NCI-H345 (cell line): ENCODE results near the gene FANCB.

Source experiments
- DNase-seq: peaks from one replicate; lab custom pipeline; 2025; lab: John Stamatoyannopoulos, UW

The FANCB gene

DNA sequence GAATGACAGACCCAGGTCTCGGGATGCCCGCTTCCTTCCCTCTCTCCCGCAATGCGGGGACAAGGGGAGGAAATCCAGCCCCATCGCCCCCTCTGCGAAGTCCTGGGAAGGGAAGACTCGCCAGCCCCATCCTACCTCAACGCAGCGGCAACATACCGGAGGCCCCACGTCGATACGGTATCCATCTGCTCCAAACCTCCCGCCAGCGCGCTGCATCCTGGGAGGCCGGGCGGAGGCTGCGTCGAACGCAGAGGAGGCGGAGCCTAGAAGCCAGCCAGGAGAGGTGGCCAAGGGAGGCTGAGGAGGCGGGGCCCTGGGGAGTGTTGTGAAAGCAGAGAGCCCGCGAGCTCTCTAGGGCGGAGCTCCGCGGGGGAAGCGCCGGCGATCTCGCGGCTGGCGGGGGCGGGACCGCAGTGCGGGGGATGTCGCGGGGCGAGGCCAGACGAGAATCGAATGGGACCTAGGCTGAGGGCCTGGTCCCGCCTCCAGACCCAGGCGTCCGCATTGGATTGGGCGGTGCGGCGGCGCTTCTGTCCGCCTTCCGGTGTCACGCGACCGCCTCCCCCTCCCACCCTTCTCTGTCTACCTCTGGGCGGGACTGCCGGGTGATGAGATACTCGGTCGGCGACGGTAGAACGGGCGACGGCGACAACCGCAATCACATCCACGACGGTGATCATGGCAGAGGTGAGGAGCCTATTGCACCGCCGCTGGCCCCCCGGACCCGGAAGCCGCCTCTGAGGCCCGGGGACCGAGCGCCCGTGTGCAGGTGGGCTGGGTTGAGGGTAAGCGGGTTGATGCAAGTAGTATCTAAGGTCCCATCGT lies at the start of gene FANCB, which contains the start of gene MOSPD2:
TSS of gene FANCB (minus strand) at position 219 of the 825 bp plus-strand sequence. CDS start 7,559 bp downstream, outside the sequence.
TSS of gene MOSPD2 (plus strand) at position 571 of the 825 bp plus-strand sequence. CDS start at position 679, 108 bp downstream.
- DNase-seq: peak; percentile 97

DNA sequence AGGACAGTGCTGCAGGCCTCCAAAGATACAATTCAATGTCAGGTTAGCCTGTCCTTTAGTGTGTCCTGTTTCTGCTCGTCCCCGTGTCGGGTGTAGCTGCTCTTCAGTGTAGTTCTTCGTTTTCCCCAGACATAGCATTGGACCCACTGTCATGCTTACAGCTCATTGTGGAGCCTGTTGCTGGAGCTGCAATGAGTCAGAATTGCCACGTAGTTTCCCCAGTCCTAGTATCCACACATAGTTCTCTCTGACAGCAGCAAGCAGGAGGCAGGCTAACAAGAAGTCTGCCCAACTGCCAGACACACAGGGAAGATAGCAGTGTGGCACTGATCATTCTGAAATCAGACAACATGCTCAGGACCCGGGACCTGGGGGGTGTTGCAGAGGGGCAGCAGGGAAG lies 49.6 kb upstream of the FANCB start:
- no peak for DNase-seq

DNA sequence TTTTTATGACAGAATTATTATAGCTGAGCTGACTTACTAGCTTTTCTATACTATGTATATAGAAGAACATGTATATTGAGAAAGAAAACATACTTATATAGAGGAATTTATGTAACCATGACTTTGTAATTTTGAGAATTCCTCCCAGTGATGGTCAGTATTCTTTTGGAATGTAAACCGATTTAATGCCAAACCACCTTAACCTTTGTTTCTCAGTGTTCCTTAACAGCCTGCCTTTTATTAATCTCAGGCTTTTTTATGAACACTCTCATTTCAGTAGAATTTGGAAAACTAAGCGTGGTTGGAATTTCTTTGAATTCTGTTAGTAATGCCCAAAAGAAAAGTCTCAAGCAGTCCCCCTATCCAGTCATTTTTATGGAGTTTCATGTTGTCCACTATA lies 47.3 kb upstream of the FANCB start:
- no peak for DNase-seq

DNA sequence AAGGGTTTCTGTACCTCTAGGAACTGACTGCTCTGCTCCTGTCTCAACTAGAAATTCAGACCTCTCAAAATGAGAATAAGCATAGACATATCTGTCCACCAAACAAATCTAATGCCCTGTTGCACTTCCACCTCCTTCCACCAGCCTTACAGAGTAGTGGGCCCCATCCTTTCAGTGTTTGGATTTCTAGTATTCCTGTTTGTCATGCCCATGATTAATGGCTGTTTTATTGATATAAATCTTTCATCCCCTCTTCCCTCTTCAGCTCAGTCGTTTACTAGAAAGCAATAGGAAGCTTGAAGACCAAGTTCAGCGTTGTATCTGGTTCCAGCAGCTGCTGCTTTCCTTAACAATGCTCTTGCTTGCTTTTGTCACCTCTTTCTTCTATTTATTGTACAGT lies 46.5 kb upstream of the FANCB start:
- no peak for DNase-seq

DNA sequence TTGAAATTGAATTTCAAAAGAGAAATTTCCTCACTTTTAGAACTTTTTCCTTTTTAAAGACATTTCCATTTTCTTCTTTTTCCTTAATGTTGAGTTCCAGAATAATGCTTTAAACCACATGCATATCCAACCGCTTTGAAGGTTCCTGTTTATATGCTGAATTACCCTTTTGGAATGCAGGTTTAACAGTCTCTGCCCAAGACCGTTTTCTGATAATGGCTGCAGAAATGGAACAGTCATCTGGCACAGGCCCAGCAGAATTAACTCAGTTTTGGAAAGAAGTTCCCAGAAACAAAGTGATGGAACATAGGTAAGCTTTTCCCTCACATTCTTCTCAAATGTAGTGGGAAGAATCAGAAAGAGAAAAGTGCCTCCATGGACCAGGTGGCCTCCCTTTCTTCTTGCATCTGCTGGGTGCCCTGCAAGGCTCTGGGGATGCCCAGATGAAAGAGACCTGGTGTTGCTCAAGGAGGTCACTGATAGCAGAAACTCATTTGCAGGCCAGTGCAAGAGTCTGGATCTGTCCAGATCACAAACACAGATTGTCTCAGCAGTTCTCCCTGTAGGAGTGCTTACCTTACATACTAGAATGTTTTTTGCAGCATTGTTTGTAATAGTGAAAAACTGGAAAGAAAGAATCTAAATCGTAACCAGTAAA lies 43.3 kb upstream of the FANCB start:
- no peak for DNase-seq

DNA sequence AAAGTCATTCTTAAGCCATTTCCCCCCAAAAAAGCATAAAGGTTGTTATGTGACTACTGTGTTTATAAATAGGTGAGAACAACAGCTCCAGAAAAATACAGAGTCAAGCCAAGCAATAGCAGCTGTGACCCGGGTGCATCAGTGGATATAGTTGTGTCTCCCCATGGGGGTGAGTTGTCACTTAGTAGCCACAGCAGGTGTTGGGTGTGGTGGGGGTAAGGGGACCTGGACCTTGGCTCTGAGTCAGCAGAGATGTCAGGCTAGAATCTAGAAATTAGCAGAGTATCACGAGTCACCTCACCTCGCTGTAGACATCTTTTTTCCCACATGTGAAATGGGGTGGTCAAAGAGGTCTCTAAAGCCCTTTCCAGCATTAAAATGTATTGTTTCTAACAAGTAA lies 42.7 kb upstream of the FANCB start:
- no peak for DNase-seq

DNA sequence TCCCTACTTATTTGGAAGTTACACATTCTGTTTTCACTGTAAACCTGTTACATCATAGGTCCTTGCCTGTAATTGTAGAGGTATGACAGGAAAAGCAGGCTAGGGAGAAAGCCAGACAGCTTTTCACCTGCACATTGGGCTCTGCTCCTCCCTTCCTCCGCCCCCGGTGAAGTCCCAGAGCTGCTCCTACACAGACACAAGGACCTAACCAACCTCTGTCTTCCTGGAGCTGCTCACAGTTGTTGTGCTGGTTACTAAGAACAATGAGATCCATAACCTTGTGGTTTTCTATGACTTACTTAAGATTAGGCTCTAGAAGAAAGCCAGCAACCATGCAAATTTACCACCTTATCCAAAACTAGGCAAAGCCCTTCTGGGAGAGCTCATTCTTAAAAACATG lies 40.4 kb upstream of the FANCB start:
- no peak for DNase-seq

DNA sequence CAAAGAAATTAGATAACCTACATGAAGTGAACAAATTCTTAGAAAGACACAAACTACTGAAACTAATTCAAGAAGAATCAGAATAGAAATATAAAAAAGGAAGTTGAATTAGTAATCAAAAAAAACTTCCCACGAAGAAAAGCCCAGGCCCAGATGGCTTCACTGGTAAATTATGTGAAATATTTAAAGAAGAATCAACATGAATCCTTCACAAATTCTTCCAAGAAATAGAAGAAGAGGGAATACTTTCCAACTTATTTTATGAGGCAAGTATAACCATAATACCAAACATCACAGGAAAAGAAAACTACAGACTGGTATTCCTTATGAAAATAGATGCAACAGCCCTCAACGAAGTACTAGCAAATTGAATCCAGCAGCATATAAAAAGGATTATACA lies 31.0 kb upstream of the FANCB start:
- no peak for DNase-seq

DNA sequence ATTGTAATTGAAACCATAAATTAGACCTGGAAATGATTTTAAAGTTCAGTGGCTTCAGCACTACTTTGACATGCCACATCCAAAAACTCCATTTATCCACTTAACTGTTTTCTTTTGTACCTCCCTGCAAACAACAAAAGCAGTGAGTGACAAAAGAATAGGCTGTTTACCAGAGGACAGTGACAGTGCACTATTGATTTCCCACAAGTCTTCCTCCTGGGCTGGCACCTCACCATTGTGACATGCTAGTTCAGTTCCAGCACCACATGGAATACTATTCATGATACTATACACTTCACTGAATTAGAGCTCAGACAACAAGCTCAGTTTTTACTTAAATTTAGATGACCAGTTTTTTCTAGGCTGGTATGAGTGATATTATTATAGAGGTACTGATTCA lies 29.7 kb upstream of the FANCB start:
- peak; percentile 40 for DNase-seq

DNA sequence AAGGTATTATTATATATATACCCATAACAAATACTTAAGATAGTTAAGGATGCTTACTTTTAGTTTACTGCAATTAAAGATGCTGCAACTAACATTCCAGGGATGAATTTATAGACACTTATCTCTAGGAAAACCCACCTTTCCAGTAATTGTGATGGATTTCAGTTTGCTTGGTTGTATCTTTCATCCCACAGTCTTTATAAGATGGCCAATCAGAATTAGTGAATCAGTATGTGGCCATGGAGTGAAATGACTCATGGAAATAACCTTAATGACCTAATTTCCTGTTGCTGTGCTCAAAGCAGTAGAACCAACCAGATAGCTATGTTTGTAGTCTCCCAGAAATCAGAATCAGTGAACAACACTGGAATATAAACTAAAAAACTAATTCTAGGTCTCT lies 26.7 kb upstream of the FANCB start:
- no peak for DNase-seq

DNA sequence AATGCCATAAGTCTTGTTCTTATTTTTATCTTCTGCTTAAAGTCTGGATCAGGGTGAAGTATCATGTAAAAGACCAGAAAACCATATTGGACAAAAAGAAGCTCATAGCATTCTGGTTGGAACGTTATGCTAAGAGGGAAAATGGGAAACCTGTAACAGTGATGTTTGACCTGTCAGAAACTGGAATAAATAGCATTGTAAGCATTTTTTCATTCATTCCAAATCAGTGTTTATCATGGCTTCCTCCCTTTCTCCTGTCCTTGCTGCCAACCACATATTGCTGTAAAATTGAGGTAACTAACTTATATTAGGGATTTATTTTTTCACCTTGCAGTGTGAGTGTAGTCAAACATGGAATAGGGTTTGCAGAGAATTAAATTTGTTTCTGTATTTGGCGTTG lies 24.2 kb upstream of the FANCB start:
- DNase-seq: no peak

DNA sequence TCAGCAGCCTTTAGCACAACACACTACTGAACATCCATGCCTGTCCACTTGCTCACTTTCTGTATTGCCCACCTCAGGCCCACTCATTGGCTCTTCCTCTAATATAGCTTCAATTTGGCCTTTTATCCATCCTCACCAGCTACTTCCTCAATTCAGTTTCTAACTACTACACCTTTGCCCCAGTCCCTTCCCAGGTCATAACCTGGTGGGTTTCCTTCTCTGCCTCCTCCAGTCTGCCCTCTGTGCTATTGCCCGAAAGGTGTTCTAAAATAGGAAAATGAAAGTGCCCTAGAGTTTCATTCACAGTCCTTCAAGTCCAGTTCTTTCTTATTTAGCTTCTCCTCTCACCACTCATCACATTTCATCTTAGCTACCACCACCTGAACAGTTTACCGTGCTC lies 23.4 kb upstream of the FANCB start:
- DNase-seq: no peak

DNA sequence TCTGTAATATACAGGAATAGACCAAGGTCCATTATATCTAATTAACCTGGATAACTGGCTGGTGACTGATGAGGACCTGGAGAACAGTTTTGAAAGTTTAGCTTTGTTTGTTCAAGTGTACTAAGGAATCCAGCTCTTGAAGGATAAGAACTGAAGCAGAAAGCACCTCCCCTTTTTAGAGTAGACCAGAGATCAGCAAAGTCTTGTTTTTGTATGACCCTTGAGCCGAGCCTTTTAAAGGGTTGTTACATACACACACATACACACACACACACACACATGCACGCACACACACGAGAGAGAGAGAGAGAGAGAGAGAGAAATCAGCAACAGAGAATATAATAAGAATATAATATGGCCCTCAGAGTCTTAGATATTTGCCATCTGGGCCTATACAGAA lies 13.4 kb upstream of the FANCB start:
- DNase-seq: no peak

DNA sequence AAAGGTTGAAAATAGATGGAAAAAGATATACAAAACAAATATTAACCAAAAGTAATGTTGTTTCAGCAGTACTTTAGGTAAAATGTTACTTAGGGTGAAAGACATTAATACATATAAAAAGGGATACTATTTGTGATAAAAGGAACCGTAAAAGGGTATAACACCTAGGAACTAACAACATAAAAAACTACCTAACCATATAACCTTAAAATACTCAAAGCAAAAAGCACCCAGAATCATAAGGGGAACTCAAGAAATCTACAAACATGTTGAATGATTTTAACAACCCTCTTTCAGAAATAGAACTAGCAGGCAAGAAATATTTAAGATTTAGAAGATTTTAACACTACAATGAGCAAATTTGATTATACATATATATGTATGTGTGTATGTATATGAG lies 11.8 kb upstream of the FANCB start:
- DNase-seq: no peak

DNA sequence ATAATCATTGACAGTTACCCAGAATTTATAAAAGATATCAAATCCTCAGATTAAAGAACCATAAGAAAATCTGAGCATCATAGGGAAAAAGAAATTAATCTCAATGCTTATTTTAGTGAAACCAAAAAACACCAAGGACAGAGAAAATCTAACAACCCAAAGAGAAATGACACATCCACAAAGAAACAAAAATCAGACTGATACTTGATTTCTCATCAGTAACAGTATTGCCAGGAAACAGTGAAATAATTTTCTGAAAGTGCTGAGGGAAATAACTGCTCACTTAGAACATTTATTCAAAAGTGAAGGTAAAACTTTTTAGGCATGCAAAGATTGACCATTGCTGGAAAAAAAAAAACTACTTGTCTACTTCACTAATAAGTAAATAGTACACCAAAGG lies 11.0 kb upstream of the FANCB start:
- DNase-seq: no peak

DNA sequence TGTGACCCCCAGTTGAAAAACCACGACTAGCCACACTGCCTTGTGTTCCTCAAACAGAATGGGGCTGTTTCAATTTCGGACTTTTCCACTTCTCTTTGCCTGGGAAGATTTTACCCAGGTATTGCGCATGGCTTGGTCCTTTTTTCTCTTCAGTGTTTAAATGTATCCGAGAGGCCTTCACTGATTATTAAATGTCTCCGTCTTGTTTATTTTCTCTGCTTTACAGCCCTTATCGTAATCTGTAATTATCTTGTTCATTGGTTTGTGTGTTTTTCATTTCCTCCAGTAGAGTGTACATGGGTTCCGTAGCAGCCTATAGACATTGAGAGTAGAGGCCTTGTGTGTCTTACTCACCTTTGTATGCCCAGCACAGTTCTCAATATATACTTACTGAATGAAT lies 2.8 kb upstream of the FANCB start:
- DNase-seq: no peak

DNA sequence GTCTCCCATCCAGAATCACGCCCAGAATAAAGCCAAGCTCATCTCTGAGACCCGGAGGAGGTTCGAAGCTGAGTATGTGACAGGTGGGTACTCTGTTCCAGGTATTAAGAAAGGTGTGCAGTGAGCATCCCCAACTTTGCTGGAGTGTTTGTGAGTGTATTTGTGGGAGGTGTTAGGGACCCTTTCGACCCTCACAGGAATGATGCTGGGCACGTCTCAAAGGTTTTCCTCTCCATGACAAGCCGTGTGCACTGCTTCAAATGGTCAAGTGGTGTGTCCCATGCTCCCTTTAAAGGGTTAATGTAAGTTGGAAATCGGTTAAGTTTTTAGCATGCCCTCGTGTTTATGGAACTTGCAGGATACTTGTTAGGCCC lies 794 bp upstream of the FANCB start:
- DNase-seq: no peak

DNA sequence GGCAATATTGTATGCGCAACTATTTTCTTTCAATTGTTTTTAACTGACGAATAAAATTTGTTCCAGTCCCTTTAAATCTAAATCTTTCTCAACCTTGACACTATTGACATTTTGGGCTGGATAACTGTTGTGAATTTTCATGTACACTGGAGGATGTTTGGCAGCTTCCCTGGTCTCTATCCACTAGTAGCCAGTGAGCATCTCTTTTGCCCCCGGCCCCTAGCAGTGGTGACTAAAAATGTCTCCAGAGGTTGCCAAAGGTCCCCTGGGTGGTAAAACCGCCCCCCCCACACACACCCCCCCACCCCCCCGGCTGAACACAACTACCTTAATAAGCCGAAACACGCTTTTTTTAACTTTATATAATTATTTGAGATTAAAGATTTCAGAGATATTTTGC lies 514 bp downstream of the FANCB start:
- DNase-seq: no peak

DNA sequence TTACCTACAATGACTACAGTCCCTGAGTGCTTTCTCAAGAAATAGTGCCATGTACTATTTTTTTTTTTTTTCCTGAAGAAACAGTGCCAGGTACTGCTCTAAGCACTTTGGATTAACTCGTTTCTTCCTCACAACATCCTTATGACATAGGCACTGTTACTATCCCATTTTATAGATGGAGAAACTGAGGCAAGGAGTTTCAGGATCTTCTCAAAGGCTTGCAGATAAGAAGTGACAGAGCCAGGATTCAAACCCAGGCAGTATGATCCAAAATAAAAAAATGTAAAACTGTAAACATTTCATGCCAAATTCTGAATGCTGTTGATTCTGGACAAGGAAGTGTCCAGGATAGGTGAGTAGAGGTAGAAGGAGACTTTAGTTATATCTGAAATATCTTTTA lies 1.1 kb downstream of the FANCB start:
- no peak for DNase-seq

DNA sequence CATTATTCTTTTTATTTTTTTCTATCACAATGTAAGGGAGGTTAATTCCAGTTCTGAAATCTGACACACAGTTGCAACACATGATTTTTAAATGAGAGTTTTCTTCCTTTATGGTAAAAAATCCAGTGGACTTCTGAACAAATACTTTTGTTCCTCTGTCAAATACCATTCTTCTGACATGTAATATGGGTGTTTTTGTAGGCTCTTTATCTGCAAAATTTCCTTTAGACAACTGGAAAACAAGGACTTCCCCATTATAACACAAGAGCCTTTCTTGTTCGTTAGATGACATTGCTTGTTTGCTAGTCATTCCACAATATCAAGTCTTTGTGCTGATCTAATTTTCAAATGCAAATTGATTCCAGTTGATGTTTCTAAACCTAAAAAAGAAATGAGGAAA lies 7.7 kb downstream of the FANCB start:
- no peak for DNase-seq

DNA sequence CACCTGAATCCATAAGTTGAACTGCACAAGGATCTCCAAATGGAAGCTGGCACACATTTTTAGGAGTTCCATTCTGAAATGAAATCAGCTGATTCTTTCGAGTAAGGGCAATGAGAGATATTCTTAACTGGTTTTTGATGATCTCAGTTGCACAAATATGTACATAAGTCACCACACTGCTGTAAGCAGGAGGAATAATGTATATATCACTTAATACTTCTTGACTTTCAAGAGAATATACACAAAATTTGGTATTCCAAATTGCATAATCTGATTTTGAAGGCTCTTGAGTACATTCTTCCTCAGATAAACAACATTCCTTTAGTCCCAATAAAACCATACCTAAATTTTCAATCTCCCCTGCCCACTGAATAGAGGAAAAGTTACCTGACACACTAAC lies 8.2 kb downstream of the FANCB start:
- DNase-seq: no peak

DNA sequence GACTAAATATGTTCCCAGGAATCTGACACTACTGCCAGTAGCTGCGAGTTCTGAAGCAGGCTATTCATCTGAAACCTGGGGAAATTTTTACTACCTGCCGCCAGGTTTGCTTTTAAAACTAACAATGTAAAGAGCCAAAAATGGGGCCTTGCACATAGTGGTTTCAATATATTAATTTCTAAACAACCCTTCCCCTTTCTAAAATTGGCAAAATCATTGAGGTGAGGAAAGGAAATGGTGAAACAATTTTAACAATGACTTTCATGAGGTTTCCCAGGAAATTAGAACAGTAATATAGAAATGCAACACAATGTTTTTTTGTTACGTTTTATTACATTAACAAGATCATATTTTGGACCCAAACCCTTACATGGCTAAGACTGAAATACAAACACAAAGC lies 21.3 kb downstream of the FANCB start:
- no peak for DNase-seq

DNA sequence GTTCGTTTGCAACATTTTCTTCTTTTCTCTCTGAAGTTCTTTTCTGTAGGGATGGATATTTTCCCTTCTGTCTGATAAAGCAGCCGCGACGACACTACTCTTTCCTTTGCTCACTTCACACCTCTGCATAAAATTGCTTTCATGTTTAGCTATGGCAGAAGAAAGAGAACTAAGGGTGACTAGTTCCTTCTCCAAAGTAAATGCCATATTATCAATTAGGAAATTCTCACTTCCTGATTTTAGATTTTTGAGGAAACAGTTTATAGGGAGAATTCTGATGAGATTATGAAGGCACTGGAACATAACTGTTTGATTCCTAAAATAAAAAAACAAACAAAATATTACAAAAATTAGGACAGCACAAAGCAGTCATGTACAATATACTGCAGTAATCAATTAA lies 29.2 kb downstream of the FANCB start:
- DNase-seq: no peak

DNA sequence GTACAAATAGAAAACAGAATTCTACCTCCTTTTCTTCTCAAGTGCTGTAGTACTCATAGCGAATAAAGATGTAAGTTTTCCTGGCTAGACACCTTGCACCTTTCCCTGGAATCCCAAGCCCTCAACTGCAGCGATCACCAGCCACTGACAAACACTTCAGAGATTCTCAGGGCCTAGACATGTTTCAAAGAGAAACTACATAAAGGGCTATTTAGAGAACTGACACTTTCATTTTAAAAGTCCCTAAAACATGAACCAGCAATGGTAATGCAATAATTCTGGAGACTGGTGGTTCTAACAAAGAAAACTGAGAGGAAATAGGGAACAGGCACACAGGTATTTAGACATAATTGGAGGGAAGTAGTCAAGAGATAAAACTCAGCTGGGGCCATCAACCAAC lies 35.7 kb downstream of the FANCB start:
- DNase-seq: no peak
